Tibial artery (tissue), 4 donors: ENCODE results near the gene ASXL2.
A peak's percentile ranks its signal among the peaks of the same experiment; 100 is the strongest.
"Not testable (repeated sequence)": the region's sequence is repeated elsewhere in the genome, so short reads cannot be mapped to it uniquely, and the experiment has no call there.

Experiments used
- DNase-seq, 2 donors: peaks; one replicate each; pipeline ENCODE4 v3.0.0-alpha.2; 2019
- H3K27ac ChIP-seq, 2 donors: fragments of 200-600 bp; sonication (generic) in 1 of 2; 1 replicate in 1 of 2; 2 replicates in 1 of 2; pipeline ENCODE4 v1.5.1; 2018 to 2019; ENCODE audit warnings: mild to moderate bottlenecking in 1 of 2
- H3K27me3 ChIP-seq, 2 donors: fragments of 200-600 bp; sonication (generic) in 1 of 2; one replicate each; pipeline versions ENCODE4 v1.5.1 to v1.6.0; 2016 to 2019
- H3K36me3 ChIP-seq, 3 donors: fragments of 200-600 bp; sonication (generic) in 2 of 3; one replicate each; pipeline ENCODE4 v1.5.1; 2016 to 2019; ENCODE audit warnings: mild to moderate bottlenecking in 2 of 3
- H3K4me1 ChIP-seq, 4 donors: fragments of 200-600 bp; sonication (generic) in 2 of 4; 1 replicate in 3 of 4; 2 replicates in 1 of 4; pipeline ENCODE4 v1.5.1; 2016 to 2019
- H3K4me3 ChIP-seq, 2 donors: fragments of 200-600 bp; sonication (generic) in 1 of 2; 1 replicate in 1 of 2; 2 replicates in 1 of 2; pipeline ENCODE4 v1.5.1; 2018 to 2019; ENCODE audit warnings: mild to moderate bottlenecking in 2 of 2
- H3K9me3 ChIP-seq, 3 donors: fragments of 200-600 bp; sonication (generic) in 1 of 3; one replicate each; pipeline ENCODE4 v1.5.1; 2016 to 2019
- intact Hi-C: fragments of 100-400 bp; cut with DNase I; formaldehyde crosslinking; loops from one replicate; pipeline ENCODE4 v1.15.0; 2023; ENCODE audit warnings: low total_unique reads
- TF ChIP-seq, protein P1 (sequence below), 2 experiments: fragments of 200-600 bp in 1 of 2; fragments of 450-650 bp in 1 of 2; IDR thresholded peaks; one replicate each; pipeline ENCODE4 v1.5.1; 2017 to 2019; ENCODE audit warnings: antibody characterized with exemption in 2 of 2, mild to moderate bottlenecking in 1 of 2, moderate library complexity in 1 of 2

The ASXL2 gene

DNA sequence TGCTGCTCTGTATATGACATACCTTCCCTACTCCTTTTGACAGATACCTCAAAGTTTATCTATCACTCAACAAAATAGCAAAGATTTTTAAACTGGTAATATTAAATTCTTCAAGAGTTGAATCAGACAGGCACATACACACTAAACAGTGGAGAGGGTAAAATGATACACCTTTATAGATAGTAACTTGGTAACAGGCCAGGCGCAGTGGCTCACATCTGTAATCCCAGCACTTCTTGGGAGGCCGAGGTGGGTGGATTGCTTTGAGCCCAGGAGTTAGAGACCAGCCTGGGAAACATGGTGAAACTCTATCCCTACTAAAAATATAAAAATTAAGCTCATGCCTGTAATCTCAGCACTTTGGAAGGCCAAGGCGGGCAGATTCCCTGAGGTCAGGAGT lies 23.2 kb downstream of the ASXL2 start:
- Histone ChIP-seq H3K36me3 (no peaks in the 10 kb centered on the region), H3K4me1 (peaks cover 0 to 14% (median 4%) of the 10 kb centered on the region in 4 donors), H3K4me3 (no peak overlapping the region), H3K27ac (no peak overlapping the region), H3K27me3 (no peaks in the 10 kb centered on the region), H3K9me3 (no peaks in the 10 kb centered on the region)
- TF ChIP-seq, protein P1, sequence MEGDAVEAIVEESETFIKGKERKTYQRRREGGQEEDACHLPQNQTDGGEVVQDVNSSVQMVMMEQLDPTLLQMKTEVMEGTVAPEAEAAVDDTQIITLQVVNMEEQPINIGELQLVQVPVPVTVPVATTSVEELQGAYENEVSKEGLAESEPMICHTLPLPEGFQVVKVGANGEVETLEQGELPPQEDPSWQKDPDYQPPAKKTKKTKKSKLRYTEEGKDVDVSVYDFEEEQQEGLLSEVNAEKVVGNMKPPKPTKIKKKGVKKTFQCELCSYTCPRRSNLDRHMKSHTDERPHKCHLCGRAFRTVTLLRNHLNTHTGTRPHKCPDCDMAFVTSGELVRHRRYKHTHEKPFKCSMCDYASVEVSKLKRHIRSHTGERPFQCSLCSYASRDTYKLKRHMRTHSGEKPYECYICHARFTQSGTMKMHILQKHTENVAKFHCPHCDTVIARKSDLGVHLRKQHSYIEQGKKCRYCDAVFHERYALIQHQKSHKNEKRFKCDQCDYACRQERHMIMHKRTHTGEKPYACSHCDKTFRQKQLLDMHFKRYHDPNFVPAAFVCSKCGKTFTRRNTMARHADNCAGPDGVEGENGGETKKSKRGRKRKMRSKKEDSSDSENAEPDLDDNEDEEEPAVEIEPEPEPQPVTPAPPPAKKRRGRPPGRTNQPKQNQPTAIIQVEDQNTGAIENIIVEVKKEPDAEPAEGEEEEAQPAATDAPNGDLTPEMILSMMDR (IDR thresholded peaks at IDR 0.05), result no peak
- intact Hi-C loops, result no loop called here
- DNase-seq, result no peak

DNA sequence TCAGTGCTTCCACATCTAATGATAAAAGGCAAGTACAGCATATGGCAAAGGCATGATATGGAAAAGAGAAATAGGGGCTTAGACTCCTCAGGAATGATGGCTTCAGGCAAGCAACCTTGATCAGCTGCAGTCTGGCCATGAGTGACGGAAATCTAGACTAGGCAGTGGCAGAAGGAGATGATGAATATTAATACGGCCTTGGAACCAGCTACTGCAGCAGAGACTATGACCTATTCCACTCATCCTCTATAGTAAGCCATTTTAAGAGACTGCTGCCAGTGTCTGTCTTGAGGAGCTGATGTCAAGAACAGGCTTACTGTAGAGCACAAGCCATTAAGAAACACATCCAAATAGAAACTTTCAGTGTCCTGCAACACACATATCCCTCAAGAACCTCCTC lies 23.7 kb downstream of the ASXL2 start:
- TF ChIP-seq, protein P1 (IDR thresholded peaks at IDR 0.05), result no peak
- DNase-seq, result no peak
- intact Hi-C loops, result no loop called here
- Histone ChIP-seq H3K4me1 (peaks cover 0 to 14% (median 4%) of the 10 kb centered on the region in 4 donors), H3K27ac (no peak overlapping the region), H3K9me3 (no peaks in the 10 kb centered on the region), H3K36me3 (no peaks in the 10 kb centered on the region), H3K4me3 (no peak overlapping the region), H3K27me3 (no peaks in the 10 kb centered on the region)

DNA sequence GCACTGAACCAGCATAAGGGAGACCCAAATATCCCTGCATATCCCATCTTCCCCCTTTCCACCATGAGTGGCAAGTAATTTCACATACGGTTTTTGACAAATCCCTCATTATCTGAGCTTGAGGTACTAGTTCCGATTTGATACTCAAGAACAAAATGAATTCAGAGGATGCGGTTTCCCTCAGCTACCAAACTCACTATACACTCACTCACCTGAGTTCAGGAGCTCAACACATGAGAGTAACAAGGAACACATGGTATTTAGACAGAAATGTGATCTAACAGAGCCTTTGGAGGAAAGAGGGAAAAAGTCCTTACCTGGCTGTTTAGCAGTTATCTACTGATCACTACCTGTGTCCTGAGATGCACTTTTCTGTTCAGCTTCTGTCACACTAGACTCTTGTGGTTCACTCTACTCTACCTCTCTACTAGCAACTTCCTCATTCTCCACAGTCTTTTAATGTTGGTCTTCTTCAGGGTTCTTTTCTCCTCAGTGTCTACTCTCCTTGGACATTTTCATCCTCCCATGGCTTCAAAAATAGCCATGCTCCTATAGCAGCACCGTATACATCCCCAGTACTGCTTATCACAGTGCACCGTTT lies 25.1 kb downstream of the ASXL2 start:
- no peak for DNase-seq
- intact Hi-C loops, result no loop called here
- H3K4me3 ChIP-seq, result no peak overlapping the region
- H3K27me3 ChIP-seq, result no peaks in the 10 kb centered on the region
- TF ChIP-seq, protein P1 (IDR thresholded peaks at IDR 0.05), result no peak
- peaks cover 0 to 14% (median 4%) of the 10 kb centered on the region in 4 donors for H3K4me1 ChIP-seq
- H3K9me3 ChIP-seq, result no peaks in the 10 kb centered on the region
- no peak overlapping the region for H3K27ac ChIP-seq
- no peaks in the 10 kb centered on the region for H3K36me3 ChIP-seq

DNA sequence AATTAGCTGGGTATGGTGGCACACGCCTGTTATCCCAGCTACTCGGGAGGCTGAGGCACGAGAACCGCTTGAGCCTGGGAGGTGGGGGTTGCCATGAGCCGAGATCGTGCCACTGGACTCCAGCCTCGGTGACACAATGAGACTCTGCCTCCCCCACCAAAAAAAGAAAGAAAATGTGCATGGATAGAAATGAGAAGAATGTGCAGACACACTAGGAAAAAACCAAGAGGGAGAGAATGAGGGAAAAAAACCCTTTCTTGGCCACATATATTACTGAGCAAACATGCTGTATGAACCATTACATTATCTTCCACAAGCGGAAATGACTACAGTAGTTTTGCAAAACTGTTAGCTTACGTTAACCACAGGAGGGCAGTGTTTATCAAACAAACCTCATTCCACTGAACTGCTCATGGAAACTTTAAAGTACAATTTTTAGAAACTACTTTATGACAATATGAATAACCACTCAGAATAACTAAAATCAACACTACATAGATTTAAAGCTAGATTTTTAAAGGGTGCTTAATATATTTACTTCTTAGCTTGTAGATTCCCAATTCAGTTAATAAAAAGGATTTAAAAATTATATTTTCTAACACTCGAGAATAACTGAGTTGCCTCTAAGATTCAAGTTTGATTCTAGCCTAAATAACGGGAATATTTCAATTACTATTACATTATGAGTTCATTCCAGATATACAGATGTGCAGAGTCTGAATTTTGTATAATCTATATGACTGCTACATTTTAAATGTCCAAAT lies 26.4 kb downstream of the ASXL2 start:
- H3K27ac ChIP-seq, result peak overlapping the region in 1 of 2 donors; percentile 43

DNA sequence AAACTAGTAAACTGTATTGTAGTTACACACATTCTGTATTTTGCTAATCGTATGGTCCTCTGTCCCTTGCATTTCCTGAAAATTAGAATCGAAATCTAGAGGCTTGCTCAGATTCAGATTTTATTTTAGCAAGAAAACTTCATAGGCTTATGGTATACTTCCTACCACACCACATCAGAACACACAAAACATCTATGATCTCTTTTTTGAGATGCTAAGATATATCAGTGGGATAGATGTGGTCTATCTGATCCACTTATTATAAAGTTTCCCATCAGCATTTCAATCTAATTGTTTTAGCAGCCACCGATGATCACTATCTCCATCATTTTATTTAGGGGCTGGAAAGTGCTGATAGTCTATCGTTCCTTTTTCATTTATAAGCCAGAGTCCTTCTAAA lies 27.9 kb downstream of the ASXL2 start:
- H3K4me3 ChIP-seq, H3K36me3 ChIP-seq, H3K27me3 ChIP-seq, H3K9me3 ChIP-seq, H3K27ac ChIP-seq, intact Hi-C loops, DNase-seq: not testable (repeated sequence)
- H3K4me1 ChIP-seq, result peaks cover 0 to 14% (median 4%) of the 10 kb centered on the region in 4 donors

More for the DNA sequence above, 26.4 kb downstream of the ASXL2 start:
- TF ChIP-seq, protein P1 (IDR thresholded peaks at IDR 0.05), result peak; percentile 56 to 77
- intact Hi-C loops, result no loop called here
- no peak for DNase-seq
- H3K36me3 ChIP-seq, result no peaks in the 10 kb centered on the region
- H3K9me3 ChIP-seq, result no peaks in the 10 kb centered on the region
- peaks cover 0 to 14% (median 4%) of the 10 kb centered on the region in 4 donors for H3K4me1 ChIP-seq
- no peaks in the 10 kb centered on the region for H3K27me3 ChIP-seq
- no peak overlapping the region for H3K4me3 ChIP-seq

DNA sequence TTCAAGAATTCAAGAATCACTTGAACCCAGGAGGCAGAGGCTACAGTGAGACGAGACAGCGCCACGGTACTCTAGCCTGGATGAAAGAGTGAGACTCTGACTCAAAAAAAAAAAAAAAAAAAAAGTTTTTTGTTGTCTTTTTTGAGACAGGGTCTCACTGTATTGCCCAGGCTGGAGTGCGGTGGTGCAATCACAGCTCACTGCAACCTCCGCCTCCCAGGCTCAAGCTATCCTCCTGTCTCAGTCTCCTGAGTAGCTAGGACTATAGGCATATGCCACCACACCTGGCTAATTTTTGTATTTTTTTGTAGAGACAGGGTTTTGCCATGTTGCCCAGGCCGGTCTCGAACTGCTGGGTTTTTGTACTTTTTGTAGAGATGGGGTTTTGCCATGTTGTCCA lies 28.9 kb downstream of the ASXL2 start:
- H3K27me3 ChIP-seq, intact Hi-C loops, H3K27ac ChIP-seq, DNase-seq, H3K36me3 ChIP-seq, H3K4me3 ChIP-seq, H3K9me3 ChIP-seq: not testable (repeated sequence)
- H3K4me1 ChIP-seq, result peaks cover 0 to 14% (median 4%) of the 10 kb centered on the region in 4 donors
